H1 (cell line): ENCODE measurements around the gene LRP8. TPM values are rescaled to one million over a fixed set of nuclear protein-coding genes. Genes with fewer than 3 reads are reported as not detected.

Experiments
- CTCF ChIA-PET: fragments of 300-600 bp; sonication (Branson Sonifier 250); formaldehyde crosslinking; loops from one replicate; lab custom pipeline; 2021; ENCODE audit not compliant: partially characterized antibody; lab: Charles Lee
- POLR2A ChIA-PET: fragments of 300-600 bp; sonication (Branson Sonifier 250); formaldehyde crosslinking; loops from one replicate; lab custom pipeline; 2021; ENCODE audit warnings: inconsistent platforms; ENCODE audit not compliant: partially characterized antibody; lab: Charles Lee
- DNase-seq, 2 experiments: peaks; one replicate each; pipeline versions ENCODE4 v3.0.0 to v3.0.0-alpha.2; 2010 to 2022; ENCODE audit warnings: low spot score in 2 of 2, low read depth in 1 of 2, mixed read lengths in 1 of 2
- FAIRE-seq: peaks from 2 replicates; lab custom pipeline; 2011; peaks lifted over from hg19 to GRCh38; lab: Jason Lieb, UNC
- H2AFZ ChIP-seq: 2 replicates; pipeline ENCODE4 v1.8.1; 2012; ENCODE audit warnings: low read length, inconsistent platforms
- H2AK5ac ChIP-seq: 2 replicates; pipeline ENCODE4 v1.6.1; 2013; ENCODE audit warnings: low read depth, low read length
- H2BK120ac ChIP-seq: replicated peaks from 2 replicates; pipeline ENCODE3; 2013; ENCODE audit warnings: low read depth, low read length, inconsistent platforms
- H2BK12ac ChIP-seq: 2 replicates; pipeline ENCODE4 v1.6.1; 2013; ENCODE audit warnings: low read depth, low read length
- H2BK15ac ChIP-seq: 2 replicates; pipeline ENCODE4 v1.6.1; 2013; ENCODE audit warnings: low read length
- H2BK20ac ChIP-seq: 2 replicates; pipeline ENCODE4 v1.6.1; 2013; ENCODE audit warnings: low read length
- H2BK5ac ChIP-seq: 2 replicates; pipeline ENCODE4 v1.6.1; 2013; ENCODE audit warnings: low read depth, low read length
- H3K14ac ChIP-seq: 2 replicates; pipeline ENCODE4 v1.6.1; 2013; ENCODE audit warnings: inconsistent platforms; ENCODE audit not compliant: insufficient read length
- H3K18ac ChIP-seq: 2 replicates; pipeline ENCODE4 v1.6.1; 2013; ENCODE audit warnings: low read length; ENCODE audit errors: extremely low read depth
- H3K23ac ChIP-seq: 2 replicates; pipeline ENCODE4 v1.6.1; 2013; ENCODE audit warnings: inconsistent platforms; ENCODE audit not compliant: insufficient read length
- H3K23me2 ChIP-seq: 2 replicates; pipeline ENCODE4 v1.6.1; 2013; ENCODE audit warnings: low read depth, low read length
- H3K27ac ChIP-seq: 2 replicates; pipeline ENCODE4 v1.6.1; 2011; ENCODE audit warnings: low read depth, low read length, inconsistent platforms
- H3K27me3 ChIP-seq, 4 experiments: replicated peaks in 1 of 4; 1 replicate in 1 of 4; 2 replicates in 3 of 4; pipeline versions ENCODE4 v1.6.1 to v1.8.1; 2011 to 2013; ENCODE audit warnings: low read length in 3 of 4, mild to moderate bottlenecking in 3 of 4, inconsistent platforms in 2 of 4, mixed read lengths in 2 of 4, moderate library complexity in 1 of 4; ENCODE audit not compliant: control insufficient read depth in 3 of 4, insufficient read depth in 3 of 4; ENCODE audit errors: extremely low read depth in 1 of 4
- H3K36me3 ChIP-seq, 4 experiments: 2 replicates each; pipeline versions ENCODE4 v1.6.1 to v1.8.1; 2011 to 2013; ENCODE audit warnings: mild to moderate bottlenecking in 4 of 4, low read length in 3 of 4, moderate library complexity in 2 of 4, control low read depth in 1 of 4, inconsistent platforms in 1 of 4; ENCODE audit not compliant: insufficient read depth in 4 of 4, control insufficient read depth in 2 of 4
- H3K4ac ChIP-seq: replicated peaks from 2 replicates; pipeline ENCODE3; 2013; ENCODE audit warnings: low read length, low read depth, mixed read lengths, inconsistent platforms; ENCODE audit not compliant: insufficient read length
- H3K4me1 ChIP-seq, 4 experiments: replicated peaks in 1 of 4; 1 replicate in 1 of 4; 2 replicates in 3 of 4; pipeline versions ENCODE4 v1.6.1 to v1.8.1; 2011 to 2013; ENCODE audit warnings: low read length in 3 of 4, inconsistent platforms in 2 of 4, mixed read lengths in 1 of 4; ENCODE audit not compliant: insufficient read depth in 4 of 4, control insufficient read depth in 3 of 4
- H3K4me2 ChIP-seq, 2 experiments: 2 replicates each; pipeline versions ENCODE4 v1.6.1 to v1.8.1; 2011 to 2013; ENCODE audit warnings: low read depth in 2 of 2, low read length in 2 of 2, control low read depth in 1 of 2, inconsistent platforms in 1 of 2, mild to moderate bottlenecking in 1 of 2; ENCODE audit not compliant: insufficient read depth in 1 of 2
- H3K4me3 ChIP-seq, 4 experiments: fragments of 200-600, 300-600 bp in 1 of 4; sonication (generic), shearing (Covaris generic), sonication (Bioruptor Twin) in 1 of 4; 2 replicates each; pipeline versions ENCODE4 v1.5.1 to v1.8.1; 2011 to 2016; ENCODE audit warnings: low read length in 4 of 4, low read depth in 3 of 4, control low read depth in 2 of 4, inconsistent platforms in 2 of 4, mild to moderate bottlenecking in 2 of 4, mixed read lengths in 1 of 4, moderate library complexity in 1 of 4; ENCODE audit not compliant: insufficient read depth in 2 of 4; ENCODE audit errors: extremely low read depth in 1 of 4
- H3K56ac ChIP-seq: replicated peaks from 2 replicates; pipeline ENCODE3; 2013; ENCODE audit warnings: low read depth, mild to moderate bottlenecking, mixed read lengths, low read length, inconsistent platforms; ENCODE audit not compliant: insufficient read length
- H3K79me1 ChIP-seq: 2 replicates; pipeline ENCODE4 v1.6.1; 2013; ENCODE audit warnings: low read depth, low read length, control low read depth
- H3K79me2 ChIP-seq, 2 experiments: 2 replicates each; pipeline versions ENCODE4 v1.6.1 to v1.8.1; 2012 to 2013; ENCODE audit warnings: low read length in 2 of 2, mild to moderate bottlenecking in 2 of 2, inconsistent platforms in 1 of 2; ENCODE audit not compliant: insufficient read depth in 2 of 2, control insufficient read depth in 1 of 2
- H3K9ac ChIP-seq, 4 experiments: replicated peaks in 1 of 4; 1 replicate in 1 of 4; 2 replicates in 3 of 4; pipeline versions ENCODE4 v1.6.1 to v1.8.1; 2011 to 2013; ENCODE audit warnings: low read depth in 3 of 4, low read length in 3 of 4, control low read depth in 2 of 4, mild to moderate bottlenecking in 2 of 4, moderate library complexity in 2 of 4, inconsistent platforms in 1 of 4; ENCODE audit errors: extremely low read depth in 1 of 4
- H3K9me3 ChIP-seq, 2 experiments: 2 replicates each; pipeline versions ENCODE4 v1.6.1 to v1.8.1; 2012 to 2013; ENCODE audit warnings: mild to moderate bottlenecking in 2 of 2, moderate library complexity in 2 of 2, control low read depth in 1 of 2, inconsistent platforms in 1 of 2, low read depth in 1 of 2, low read length in 1 of 2, mixed read lengths in 1 of 2; ENCODE audit not compliant: insufficient read depth in 2 of 2
- H4K20me1 ChIP-seq, 2 experiments: replicated peaks in 1 of 2; 2 replicates each; pipeline versions ENCODE3 to v1.8.1; 2011 to 2013; ENCODE audit warnings: inconsistent platforms in 2 of 2, low read length in 2 of 2, mild to moderate bottlenecking in 1 of 2; ENCODE audit not compliant: insufficient read depth in 2 of 2, control insufficient read depth in 1 of 2
- H4K5ac ChIP-seq: 2 replicates; pipeline ENCODE4 v1.6.1; 2013; ENCODE audit warnings: low read length, low read depth, mixed read lengths, inconsistent platforms; ENCODE audit not compliant: insufficient read length
- H4K8ac ChIP-seq: 2 replicates; pipeline ENCODE4 v1.8.0; 2013; ENCODE audit warnings: mild to moderate bottlenecking, moderate library complexity, low read length, inconsistent platforms; ENCODE audit not compliant: insufficient read depth; ENCODE audit errors: extremely low read depth
- H4K91ac ChIP-seq: replicated peaks from 2 replicates; pipeline ENCODE3; 2013; ENCODE audit warnings: low read length, mixed read lengths, inconsistent platforms; ENCODE audit not compliant: insufficient read length
- ASH2L ChIP-seq: fragments of 200-600, 300-600 bp; sonication (generic); IDR thresholded peaks from one replicate; pipeline ENCODE4 v1.7.1; 2017; ENCODE audit warnings: low read length
- CBX5 ChIP-seq: fragments of 300-800, 300-1000 bp; sonication (generic); IDR thresholded peaks from 2 replicates; pipeline ENCODE4 v1.7.1; 2016; ENCODE audit warnings: antibody characterized with exemption, low read length, low read depth
- CBX8 ChIP-seq: fragments of 300-800, 300-1000 bp; sonication (generic); IDR thresholded peaks from 2 replicates; pipeline ENCODE4 v1.7.1; 2016; ENCODE audit warnings: low read depth, low read length, borderline replicate concordance
- CEBPB ChIP-seq: IDR thresholded peaks from 2 replicates; pipeline ENCODE4 v1.6.1; 2012; ENCODE audit warnings: low read depth, low read length
- CREB1 ChIP-seq: IDR thresholded peaks from 2 replicates; pipeline ENCODE4 v1.6.1; 2012; ENCODE audit warnings: inconsistent platforms
- GTF2F1 ChIP-seq: IDR thresholded peaks from 2 replicates; pipeline ENCODE4 v1.6.1; 2012; ENCODE audit warnings: low read depth, low read length, improper control_type of control experiment, borderline replicate concordance
- KDM5A ChIP-seq: fragments of 200-600 bp; IDR thresholded peaks from 2 replicates; pipeline ENCODE4 v1.7.1; 2012; ENCODE audit warnings: mild to moderate bottlenecking, low read length, inconsistent platforms, mixed read lengths
- POLR2A ChIP-seq, 2 experiments: IDR thresholded peaks; 1 replicate in 1 of 2; 2 replicates in 1 of 2; pipeline ENCODE4 v1.6.1; 2011; ENCODE audit warnings: low read depth in 2 of 2, low read length in 2 of 2, mild to moderate bottlenecking in 2 of 2; ENCODE audit errors: control extremely low read depth in 1 of 2
- SAP30 ChIP-seq: fragments of 300-600 bp; sonication (generic); IDR thresholded peaks from 2 replicates; pipeline ENCODE4 v1.7.1; 2012; ENCODE audit warnings: low read length, moderate library complexity, mild to moderate bottlenecking, inconsistent platforms; ENCODE audit not compliant: insufficient read depth, insufficient replicate concordance
- SIRT6 ChIP-seq: IDR thresholded peaks from one replicate; pipeline ENCODE4 v1.7.1; 2012; ENCODE audit warnings: low read length, inconsistent platforms
- TAF7 ChIP-seq: optimal IDR thresholded peaks from 2 replicates; pipeline ENCODE3; 2011; ENCODE audit warnings: low read depth, mild to moderate bottlenecking, inconsistent platforms, low read length, moderate library complexity, borderline replicate concordance
- WGBS, 2 experiments: shearing (Covaris generic) in 1 of 2; methylation state at CpG; one replicate each; pipeline versions ENCODE4 v1.1.6 to v1.1.7; 2013 to 2015; ENCODE audit warnings: low lambda C conversion rate in 2 of 2, mixed read lengths in 2 of 2, inconsistent platforms in 1 of 2, low coverage in 1 of 2, missing lambda C conversion rate in 1 of 2; ENCODE audit not compliant: insufficient replicate concordance in 2 of 2, insufficient coverage in 1 of 2, insufficient read length in 1 of 2; ENCODE audit errors: extremely low coverage in 1 of 2, missing lambda C conversion rate in 1 of 2; 5-methylcytosine and 5-hydroxymethylcytosine counted together
- polyA plus RNA-seq, 7 experiments: library from polyadenylated mRNA; depleted of rRNA in 3 of 7; stranded (reverse) in 5 of 7; unstranded in 2 of 7; fragments of >200 nt in 5 of 7; fragments of 200-250 nt in 2 of 7; gene quantifications; 1 replicate in 5 of 7; 2 replicates in 1 of 7; 4 replicates in 1 of 7; pipeline versions ENCODE4 v1.2.1 to v1.2.3, GENCODE V29; 2011 to 2013; ENCODE audit warnings: missing spikeins in 2 of 7, mixed read lengths in 2 of 7
- total RNA-seq: library from RNA; stranded (reverse); fragmentation: NEBNext Ultra II Directional; extraction: Animal tissue kit (Norgen Biotek cat#: 25700); gene quantifications from 2 replicates; pipeline ENCODE4 v1.2.1, GENCODE V29; 2021
- TF ChIP-seq, protein P1 (sequence below): IDR thresholded peaks from 2 replicates; pipeline ENCODE4 v1.6.1; 2012; ENCODE audit warnings: inconsistent platforms

LRP8 gene
- total and polyA plus RNA-seq, 2 of the 8 experiments (the other 6 are each of a cell fraction or from before 2014, with no cell fraction given) = 63.2 to 66.4 TPM

- Histone ChIP-seq H2BK12ac (no peak overlapping the region), H4K5ac (no peak overlapping the region), H3K23ac (no peak overlapping the region), H3K18ac (no peak overlapping the region), H2BK5ac (no peak overlapping the region), H3K36me3 (peaks cover 0 to 14% (median 4%) of the 10 kb centered on the region in 4 experiments; a peak in 5 of 8 replicates), H2AFZ (no peak overlapping the region), H3K4ac (no peak overlapping the region), H4K20me1 (peaks cover 22 to 52% of the 10 kb centered on the region in 2 experiments), H2AK5ac (no peak overlapping the region), H3K4me1 (peaks cover 0 to 9% (median 5%) of the 10 kb centered on the region in 4 experiments; a peak in 5 of 7 replicates), H3K4me3 (no peak overlapping the region), H3K79me1 (peaks cover 33% of the 10 kb centered on the region), H4K8ac (no peak overlapping the region), H3K14ac (no peak overlapping the region), H2BK15ac (no peak overlapping the region), H3K23me2 (no peaks in the 10 kb centered on the region), H3K56ac (no peak overlapping the region), H4K91ac (no peak overlapping the region), H3K9me3 (no peaks in the 10 kb centered on the region), H3K9ac (no peak overlapping the region), H3K4me2 (no peak overlapping the region), H3K27ac (no peak overlapping the region), H3K27me3 (no peaks in the 10 kb centered on the region), H3K79me2 (peaks cover 0 to 85% of the 10 kb centered on the region in 2 experiments; a peak in 2 of 4 replicates), H2BK120ac (no peak overlapping the region), H2BK20ac (no peak overlapping the region)
- ChIA-PET CTCF (interaction anchor here (0.7 to 1.6 kb wide), 2 partner anchors 11 to 17 kb away, joined by 3 to 4 read pairs; no protein-coding TSS in a partner anchor), POLR2A (interaction anchor here (1.1 kb wide), 1 partner anchor 10 kb away, joined by 4 read pairs; no protein-coding TSS in a partner anchor)
- TF ChIP-seq POLR2A (IDR thresholded peaks at IDR 0.05; ENCODE audit: control extremely low read depth in 1 of 2, low read depth in 2 of 2, low read length in 2 of 2) (no peak), SAP30 (no peak), CBX5 (no peak), TAF7 (no peak), ASH2L (no peak), SIRT6 (no peak), CREB1 (no peak), GTF2F1 (no peak), KDM5A (no peak), CEBPB (no peak), CBX8 (no peak)
- TF ChIP-seq, protein P1, sequence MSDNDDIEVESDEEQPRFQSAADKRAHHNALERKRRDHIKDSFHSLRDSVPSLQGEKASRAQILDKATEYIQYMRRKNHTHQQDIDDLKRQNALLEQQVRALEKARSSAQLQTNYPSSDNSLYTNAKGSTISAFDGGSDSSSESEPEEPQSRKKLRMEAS = no peak
- WGBS, 2 experiments = 87% methylated on average over 8 of the region's 8 CpGs; no CpG with 5 or more reads in 1 of the 2 experiments
- no peak for FAIRE-seq
- DNase-seq = no peak
These were observed 19.4 kb downstream of the LRP8 start for GRCh38 chr1:53308506-53308905.
